ENCODE data around the gene CPNE2.
"Not testable (repeated sequence)": the region's sequence is repeated elsewhere in the genome, so short reads cannot be mapped to it uniquely, and the experiment has no call there.

CPNE2 gene

GRCh38 chr16:57102888-57103851 lies 10.8 kb downstream of the CPNE2 start:
- DNase-seq = no peak

DNA sequence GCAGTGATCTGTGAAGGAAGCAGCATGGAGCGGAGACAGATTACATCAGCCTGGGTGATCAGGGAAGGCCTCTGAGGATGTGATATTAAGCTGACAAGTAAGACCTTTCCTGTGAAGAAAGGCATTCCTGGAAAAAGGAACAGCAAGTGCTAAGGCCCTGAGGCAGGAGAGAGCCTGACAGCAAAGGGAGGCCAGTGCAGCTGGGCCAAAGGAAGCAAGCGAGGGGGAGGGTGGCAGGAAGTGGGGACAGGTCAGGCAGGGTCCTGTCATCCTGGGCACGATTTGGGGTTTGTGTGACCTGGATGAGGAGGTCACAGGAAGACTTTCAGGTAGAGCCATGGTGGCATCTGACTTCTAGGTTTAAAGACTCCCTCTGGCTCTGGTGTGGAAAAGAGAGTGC lies 12.3 kb downstream of the CPNE2 start:
- no peak for DNase-seq

- DNase-seq = no peak
These were observed 12.8 kb downstream of the CPNE2 start for GRCh38 chr16:57105184-57105583.

DNA sequence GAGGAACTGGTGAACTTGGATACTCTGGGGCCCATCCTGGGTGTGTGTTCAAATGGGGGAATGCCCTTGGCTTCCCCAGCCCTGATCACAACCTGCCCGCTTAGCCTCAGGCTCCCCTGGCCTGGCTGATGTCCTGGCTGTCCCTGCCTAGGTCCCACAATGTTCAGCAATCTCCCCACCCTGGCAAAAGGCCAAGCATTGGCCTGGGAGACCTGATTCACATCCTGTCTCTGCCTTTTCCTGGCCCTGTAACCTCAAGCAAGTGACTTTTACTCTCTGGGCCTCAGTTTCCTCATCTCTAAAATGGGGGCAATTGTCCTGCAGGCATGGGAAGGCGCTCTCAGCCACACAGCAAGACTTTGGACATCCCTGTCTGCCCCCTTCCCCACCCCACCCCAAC lies 14.4 kb downstream of the CPNE2 start:
- no peak for DNase-seq

DNA sequence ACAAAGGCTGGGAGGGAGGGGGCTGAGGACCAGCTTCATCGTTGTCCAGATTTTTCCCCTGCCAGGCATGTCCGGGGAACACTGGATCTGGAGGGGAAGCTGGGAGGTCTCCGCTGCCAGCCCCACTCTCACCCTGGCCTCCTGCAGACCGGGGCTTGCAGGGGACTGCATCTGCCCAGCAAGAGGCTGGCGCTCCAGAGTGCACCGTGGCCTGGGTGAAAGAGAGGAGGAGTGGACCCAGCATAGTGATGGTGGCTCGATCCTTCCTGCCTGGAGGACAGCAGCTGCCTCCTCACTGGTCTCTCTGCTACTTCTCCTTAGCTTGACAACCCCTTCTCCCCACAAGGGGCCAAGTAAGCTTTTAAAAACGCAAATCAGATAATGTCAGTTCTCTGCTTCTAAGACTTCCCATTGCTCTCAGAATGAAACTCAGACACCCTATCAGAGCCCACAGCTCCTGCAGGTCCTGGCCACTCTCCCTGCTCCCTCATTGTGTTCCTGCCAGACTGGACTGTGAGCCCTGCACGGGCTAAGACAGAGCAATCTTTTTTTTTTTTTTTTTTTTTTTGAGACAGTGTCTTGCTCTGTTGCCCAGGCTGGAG lies 15.0 kb downstream of the CPNE2 start:
- no peak for DNase-seq

GRCh38 chr16:57108432-57108831 lies 16.0 kb downstream of the CPNE2 start:
- DNase-seq = no peak

DNA sequence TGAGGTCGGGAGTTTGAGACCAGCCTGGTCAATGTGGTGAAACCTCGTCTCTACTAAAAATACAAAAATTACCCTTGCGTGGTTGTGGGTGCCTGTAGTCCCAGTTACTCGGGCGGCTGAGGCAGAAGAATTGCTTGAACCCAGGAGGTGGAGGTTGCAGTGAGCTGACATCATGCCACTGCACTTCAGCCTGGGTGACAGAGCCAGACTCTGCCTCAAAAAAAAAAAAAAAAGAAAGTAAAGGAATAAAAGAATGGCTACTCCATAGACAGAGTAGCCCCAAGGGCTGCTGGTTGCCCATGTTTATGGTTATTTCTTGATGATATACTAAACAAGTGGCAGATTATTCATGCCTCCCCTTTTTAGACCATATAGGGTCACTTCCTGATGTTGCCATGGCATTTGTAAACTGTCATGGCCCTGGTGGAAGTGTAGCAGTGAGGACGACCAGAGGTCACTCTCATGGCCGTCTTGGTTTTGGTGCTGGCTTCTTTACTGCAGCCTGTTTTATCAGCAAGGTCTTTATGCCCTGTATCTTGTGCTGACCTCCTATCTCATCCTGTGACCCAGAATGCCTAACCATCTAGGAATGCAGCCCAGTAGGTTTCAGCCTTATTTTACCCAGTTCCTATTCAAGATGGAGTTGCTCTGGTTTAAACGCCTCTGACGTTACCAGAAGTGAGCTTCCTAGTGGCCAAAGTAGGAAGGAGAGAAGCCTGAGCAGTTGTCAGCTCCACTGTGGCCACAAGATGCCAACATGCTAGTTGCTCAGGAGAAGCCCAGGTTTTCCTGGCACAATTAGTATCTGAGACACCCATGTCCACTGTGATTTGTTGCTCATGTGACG lies 17.1 kb downstream of the CPNE2 start:
- not testable (repeated sequence) for DNase-seq

DNA sequence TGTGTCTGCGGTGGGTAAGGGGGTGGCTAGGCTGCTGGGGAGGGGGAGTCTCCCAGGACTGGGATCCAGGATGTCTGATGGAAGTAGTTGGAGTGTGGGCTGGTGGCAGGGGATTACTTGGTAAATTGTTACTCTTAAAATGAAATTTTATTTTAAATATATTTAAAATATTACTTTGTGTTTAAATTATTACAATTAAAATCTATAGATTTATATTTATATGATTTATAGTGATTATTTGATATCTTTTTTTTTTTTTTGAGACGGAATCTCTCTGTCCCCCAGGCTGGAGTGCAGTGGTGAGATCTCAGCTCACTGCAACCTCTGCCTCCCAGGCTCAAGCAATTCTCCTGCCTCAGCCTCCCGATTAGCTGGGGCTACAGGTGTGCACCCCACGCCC lies 18.6 kb downstream of the CPNE2 start:
- DNase-seq = no peak

- DNase-seq = no peak
These were observed 19.0 kb downstream of the CPNE2 start for GRCh38 chr16:57111420-57111819.

- no peak for DNase-seq
These were observed 20.1 kb downstream of the CPNE2 start for GRCh38 chr16:57112403-57113041.

DNA sequence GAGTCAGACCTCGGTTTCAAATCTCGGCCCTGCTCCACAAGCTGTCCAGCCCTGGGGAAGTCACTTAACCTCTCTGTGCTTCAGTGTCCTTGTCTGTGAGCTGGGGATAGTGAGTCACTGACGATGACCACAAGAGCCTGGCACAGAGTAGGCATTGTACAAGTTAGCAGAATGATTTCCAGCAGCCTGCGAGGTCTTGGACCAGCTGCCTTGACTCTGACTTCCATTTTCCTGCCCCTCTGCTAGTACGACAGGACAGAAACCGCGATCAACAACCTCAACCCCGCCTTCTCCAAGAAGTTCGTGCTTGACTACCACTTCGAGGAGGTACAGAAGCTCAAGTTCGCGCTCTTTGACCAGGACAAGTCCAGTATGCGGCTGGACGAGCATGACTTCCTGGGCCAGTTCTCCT lies 20.7 kb downstream of the CPNE2 start:
- DNase-seq = no peak

DNA sequence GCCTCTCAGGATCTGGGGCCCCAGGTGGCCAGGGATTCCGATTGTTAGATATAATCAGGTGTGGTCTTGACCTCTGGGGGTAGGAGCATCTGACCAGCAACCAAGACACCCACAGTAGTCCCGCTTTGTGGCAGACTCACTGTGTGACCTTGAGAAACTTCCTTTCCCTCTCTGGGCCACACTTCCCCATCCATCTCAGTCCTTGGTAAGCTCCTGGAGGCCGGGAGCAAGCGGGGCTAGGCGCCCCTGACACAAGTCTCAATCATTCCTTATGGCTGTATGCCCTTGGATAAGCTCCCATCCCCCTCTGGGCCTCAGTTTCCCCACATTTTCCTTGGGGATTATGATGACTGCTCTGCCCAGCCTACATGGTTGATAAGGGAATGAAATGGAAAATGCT lies 21.3 kb downstream of the CPNE2 start:
- no peak for DNase-seq

- DNase-seq = no peak
These were observed 22.8 kb downstream of the CPNE2 start for GRCh38 chr16:57115168-57115513.

- DNase-seq = no peak
These were observed 23.3 kb downstream of the CPNE2 start for GRCh38 chr16:57115514-57116182.

- no peak for DNase-seq
These were observed 26.2 kb downstream of the CPNE2 start for GRCh38 chr16:57118461-57119084.

GRCh38 chr16:57123216-57123973 lies 31.0 kb downstream of the CPNE2 start:
- DNase-seq = no peak

GRCh38 chr16:57123974-57124674 lies 31.7 kb downstream of the CPNE2 start:
- no peak for DNase-seq

GRCh38 chr16:57125376-57125775 lies 33.0 kb downstream of the CPNE2 start:
- DNase-seq = no peak

GRCh38 chr16:57125969-57126368 lies 33.6 kb downstream of the CPNE2 start:
- no peak for DNase-seq

GRCh38 chr16:57126411-57126810 lies 34.0 kb downstream of the CPNE2 start:
- DNase-seq = no peak
